Measurements from ENCODE around the gene AP1M1. TPM values are rescaled to one million over a fixed set of nuclear protein-coding genes. Genes with fewer than 3 reads are reported as not detected.
"Not testable (repeated sequence)": the region's sequence is repeated elsewhere in the genome, so short reads cannot be mapped to it uniquely, and the experiment has no call there.

Gene AP1M1
- 84.0 TPM for total RNA-seq

- DNase-seq (ENCODE audit: low spot score): peak; percentile 98
Observed at GRCh38 chr19:16197622-16198369, at the start of gene AP1M1. AP1M1 (plus strand) TSS chr19:16197911; CDS start chr19:16198027, 116 bp downstream.

- no peak for DNase-seq (ENCODE audit: low spot score)
Observed at GRCh38 chr19:16148443-16149229, 49.1 kb upstream of the AP1M1 start.

- DNase-seq (ENCODE audit: low spot score): no peak
Observed at GRCh38 chr19:16153582-16154336, 44.0 kb upstream of the AP1M1 start.

GRCh38 chr19:16154557-16154956, 43.2 kb upstream of the AP1M1 start:
- DNase-seq (ENCODE audit: low spot score): no peak

- no peak for DNase-seq (ENCODE audit: low spot score)
Observed at GRCh38 chr19:16155128-16155527, 42.6 kb upstream of the AP1M1 start.

- DNase-seq (ENCODE audit: low spot score): no peak
Observed at GRCh38 chr19:16156904-16157303, 40.8 kb upstream of the AP1M1 start.

GRCh38 chr19:16157601-16158000, 40.1 kb upstream of the AP1M1 start:
- no peak for DNase-seq (ENCODE audit: low spot score)

GRCh38 chr19:16159655-16160054, 38.1 kb upstream of the AP1M1 start:
- no peak for DNase-seq (ENCODE audit: low spot score)

GRCh38 chr19:16160445-16160942, 37.2 kb upstream of the AP1M1 start:
- DNase-seq (ENCODE audit: low spot score): no peak

- DNase-seq (ENCODE audit: low spot score): no peak
Observed at GRCh38 chr19:16160943-16161560, 36.7 kb upstream of the AP1M1 start.

GRCh38 chr19:16161840-16162239, 35.9 kb upstream of the AP1M1 start:
- DNase-seq (ENCODE audit: low spot score): no peak

- no peak for DNase-seq (ENCODE audit: low spot score)
Observed at GRCh38 chr19:16164222-16164890, 33.4 kb upstream of the AP1M1 start.

- DNase-seq (ENCODE audit: low spot score): no peak
Observed at GRCh38 chr19:16166417-16166816, 31.3 kb upstream of the AP1M1 start.

GRCh38 chr19:16167055-16167454, 30.7 kb upstream of the AP1M1 start:
- DNase-seq (ENCODE audit: low spot score): no peak

GRCh38 chr19:16168465-16169081, 29.1 kb upstream of the AP1M1 start:
- no peak for DNase-seq (ENCODE audit: low spot score)

GRCh38 chr19:16170134-16170533, 27.6 kb upstream of the AP1M1 start:
- DNase-seq (ENCODE audit: low spot score): no peak

GRCh38 chr19:16175954-16176353, 21.8 kb upstream of the AP1M1 start:
- DNase-seq (ENCODE audit: low spot score): no peak

- not testable (repeated sequence) for DNase-seq (ENCODE audit: low spot score)
Observed at GRCh38 chr19:16178866-16179265, 18.8 kb upstream of the AP1M1 start.

- no peak for DNase-seq (ENCODE audit: low spot score)
Observed at GRCh38 chr19:16180611-16181010, 17.1 kb upstream of the AP1M1 start.

GRCh38 chr19:16184665-16185122, 13.0 kb upstream of the AP1M1 start:
- no peak for DNase-seq (ENCODE audit: low spot score)
